ENCODE data around the gene RNF150.

RNF150 gene

DNA sequence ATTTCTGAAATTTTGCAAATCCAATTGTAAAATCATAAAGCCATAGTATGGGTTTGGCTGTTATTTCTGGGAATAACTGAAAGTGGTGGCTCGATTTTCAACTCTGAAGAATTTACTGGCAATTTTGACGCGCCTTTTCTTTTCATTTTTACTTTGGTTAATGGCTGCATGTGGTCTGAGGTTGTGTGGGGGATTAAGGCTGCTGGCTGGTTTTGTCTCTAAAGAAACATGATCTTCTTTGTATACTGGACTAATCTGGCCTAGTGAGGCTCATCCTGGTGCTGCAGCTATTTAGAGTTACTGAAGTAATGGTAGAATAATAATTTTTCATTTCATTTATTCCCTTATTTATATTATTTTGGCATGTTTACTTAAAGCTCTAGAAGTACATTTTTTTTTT lies 164.0 kb downstream of the RNF150 start:
- no peak for DNase-seq

DNA sequence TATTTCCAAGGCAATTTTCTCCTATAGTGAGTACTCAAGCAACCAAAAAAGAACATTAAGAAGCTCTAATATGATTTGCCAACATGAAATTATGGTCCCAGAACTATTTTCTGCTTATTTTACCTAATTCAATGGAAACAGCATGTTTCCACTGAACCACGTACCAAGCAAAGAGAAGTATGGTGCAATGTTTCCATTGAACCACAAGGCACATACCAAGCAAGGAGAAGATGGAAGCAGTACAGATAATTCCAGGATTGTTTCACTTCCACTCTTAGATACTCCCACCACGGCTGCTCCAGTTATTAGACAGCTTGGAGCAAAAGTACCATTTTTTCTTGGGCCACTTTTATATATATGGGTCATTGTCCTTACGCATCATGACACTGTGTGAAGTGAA lies 164.9 kb downstream of the RNF150 start:
- no peak for DNase-seq

DNA sequence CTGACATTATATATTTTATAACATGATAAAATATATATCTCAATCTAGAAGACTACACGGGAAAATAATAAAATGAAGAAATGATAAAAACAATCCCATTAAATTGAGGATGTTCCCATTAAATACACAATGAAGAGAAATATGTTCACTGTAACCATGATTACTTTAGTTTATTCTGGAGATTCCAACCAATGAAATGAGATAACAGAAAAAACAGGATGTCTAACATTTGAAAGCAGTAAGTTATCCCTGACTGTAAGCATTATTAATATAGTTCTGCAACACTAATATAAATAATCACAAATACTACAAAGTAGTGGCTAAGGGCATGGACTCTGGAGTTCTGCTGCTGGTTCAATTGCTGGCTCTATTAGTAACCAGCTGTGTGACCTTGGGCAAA lies 169.4 kb downstream of the RNF150 start:
- no peak for DNase-seq

DNA sequence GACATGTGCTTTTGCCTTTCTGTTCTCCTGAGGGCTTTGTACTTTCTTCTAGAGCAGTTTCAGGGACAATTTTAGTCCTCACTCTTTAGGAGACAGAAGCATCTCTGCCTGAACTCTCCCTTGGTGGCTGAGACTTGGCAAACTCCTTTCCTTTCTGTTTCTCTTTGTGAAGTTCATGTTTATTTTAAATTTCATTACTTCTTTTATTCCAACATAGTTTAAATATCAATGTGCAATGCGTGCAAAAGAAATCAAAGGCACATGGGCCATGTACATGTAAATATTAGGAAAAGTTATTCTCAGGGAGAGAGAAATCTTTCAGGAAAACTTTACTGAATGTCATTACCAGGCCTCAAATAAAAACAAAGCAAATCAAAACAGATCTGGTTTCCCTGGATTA lies 177.6 kb downstream of the RNF150 start:
- no peak for DNase-seq

DNA sequence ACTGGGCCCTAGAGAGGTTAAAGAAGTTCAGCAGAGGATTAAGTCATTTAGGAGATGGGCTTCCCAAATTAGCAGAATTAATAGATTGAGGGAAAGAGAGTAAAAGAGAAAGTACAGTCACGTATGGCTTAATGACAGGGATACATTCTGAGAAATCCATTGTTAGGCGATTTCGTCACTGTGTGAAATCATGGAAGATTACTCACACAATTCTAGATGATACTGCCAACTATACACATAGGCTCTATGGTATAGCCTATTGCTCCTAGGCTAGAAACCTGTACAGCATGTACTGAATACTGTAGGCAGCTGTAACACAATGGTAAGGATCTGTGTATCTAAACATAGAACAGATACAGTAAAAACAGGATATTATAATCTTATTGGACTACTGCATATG lies 180.6 kb downstream of the RNF150 start:
- no peak for DNase-seq

DNA sequence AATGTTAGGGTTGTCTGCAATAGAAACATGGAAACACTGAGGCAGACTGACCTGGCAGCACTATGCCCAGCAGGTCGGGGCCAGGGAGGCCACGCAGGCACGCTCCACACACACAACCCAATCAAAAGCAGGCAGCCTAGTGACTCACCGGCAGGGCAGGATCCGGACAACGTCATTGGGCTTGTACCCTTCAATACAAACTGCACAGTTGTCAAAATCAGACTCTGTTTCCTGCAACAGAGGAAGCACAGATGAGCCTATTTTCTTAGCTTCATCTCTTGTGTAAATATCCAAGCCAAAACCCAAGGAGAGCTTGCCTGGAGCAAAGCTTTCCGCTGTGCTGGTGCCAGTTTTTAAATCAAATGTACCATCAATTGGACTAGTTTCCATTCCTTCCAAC lies 185.8 kb downstream of the RNF150 start:
- no peak for DNase-seq

DNA sequence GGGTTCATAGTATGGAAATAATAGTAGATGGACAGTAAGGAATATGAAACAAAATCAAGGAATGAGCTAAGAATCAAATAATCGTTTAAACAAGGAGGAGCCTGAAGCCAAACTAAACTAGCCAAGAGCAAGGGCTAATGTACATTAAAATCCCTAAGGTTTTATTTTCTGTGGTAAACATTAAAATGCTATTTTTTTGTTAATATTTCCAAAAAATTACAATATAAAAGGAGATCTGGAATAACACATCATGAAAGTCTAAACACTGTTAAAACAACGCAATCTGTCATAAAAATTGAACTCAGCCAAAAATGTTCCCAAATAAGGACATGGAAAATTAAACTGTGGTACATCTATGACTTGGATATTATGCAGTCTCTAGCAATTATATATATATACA lies 188.2 kb downstream of the RNF150 start:
- no peak for DNase-seq

DNA sequence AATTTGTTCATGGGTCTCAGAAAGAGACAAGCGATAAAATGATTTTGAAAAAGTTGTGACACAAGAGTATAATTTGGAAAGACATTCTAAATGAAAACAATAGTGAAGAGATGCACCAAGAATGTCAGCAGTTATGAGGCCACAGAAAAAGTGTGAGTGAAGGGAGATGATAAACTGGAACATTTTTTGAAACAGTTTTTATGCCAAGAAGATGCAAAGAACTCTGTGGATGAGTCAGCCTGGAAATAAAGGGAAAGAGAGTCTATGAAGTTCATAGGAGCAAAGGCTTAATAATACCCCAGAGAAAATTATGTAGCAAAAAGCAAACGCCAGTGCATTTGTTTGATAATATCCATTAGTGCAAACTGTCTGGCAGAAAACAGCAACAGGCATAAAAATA lies 188.7 kb downstream of the RNF150 start:
- DNase-seq: no peak

DNA sequence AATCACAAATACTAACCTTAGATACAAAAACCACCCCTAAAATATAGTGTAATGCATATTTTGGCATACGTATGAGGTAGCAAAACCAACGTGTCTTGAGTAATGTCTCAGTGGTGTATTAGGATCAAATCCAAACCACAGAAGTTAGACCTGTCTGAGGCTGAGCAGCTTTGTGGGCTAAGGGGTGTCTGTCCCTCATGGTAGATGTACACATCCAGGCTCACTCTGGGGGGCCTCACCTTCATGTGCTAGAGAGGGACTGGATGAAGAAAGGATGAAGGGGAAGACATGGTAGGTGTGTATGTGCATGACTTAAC lies 189.1 kb downstream of the RNF150 start:
- no peak for DNase-seq

DNA sequence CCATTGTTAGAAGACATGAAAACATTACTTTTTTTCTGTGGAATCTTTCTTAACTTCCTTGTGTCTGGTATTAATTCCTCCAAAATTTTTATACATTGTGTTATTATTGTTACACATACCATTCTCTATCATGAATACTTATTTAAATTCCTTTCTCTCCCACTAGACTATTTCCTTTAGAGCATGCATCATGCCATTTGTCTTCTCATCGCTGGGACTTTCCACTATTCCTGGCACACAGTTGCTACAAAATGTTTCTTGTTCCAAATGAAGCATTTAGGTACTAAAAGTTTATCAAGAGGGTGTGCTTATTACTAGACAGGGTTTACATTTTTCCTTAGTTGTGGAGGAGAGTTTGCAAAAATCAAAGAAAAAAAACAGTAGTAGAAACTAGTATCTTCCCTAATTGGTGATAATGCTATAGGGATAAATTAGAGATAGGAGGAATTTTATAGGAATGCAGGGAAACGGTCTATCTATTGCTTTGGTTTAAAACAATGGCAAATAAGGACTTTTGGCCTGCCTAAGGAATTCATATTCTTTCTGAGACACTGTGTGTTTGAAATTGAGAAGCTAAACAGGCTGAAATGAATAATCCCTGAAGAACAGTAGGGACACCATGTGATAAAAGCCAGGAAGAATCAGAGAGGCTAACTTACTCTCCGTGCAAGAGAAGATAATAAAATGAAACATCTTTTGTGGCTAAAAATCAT lies 189.6 kb downstream of the RNF150 start:
- DNase-seq: no peak

DNA sequence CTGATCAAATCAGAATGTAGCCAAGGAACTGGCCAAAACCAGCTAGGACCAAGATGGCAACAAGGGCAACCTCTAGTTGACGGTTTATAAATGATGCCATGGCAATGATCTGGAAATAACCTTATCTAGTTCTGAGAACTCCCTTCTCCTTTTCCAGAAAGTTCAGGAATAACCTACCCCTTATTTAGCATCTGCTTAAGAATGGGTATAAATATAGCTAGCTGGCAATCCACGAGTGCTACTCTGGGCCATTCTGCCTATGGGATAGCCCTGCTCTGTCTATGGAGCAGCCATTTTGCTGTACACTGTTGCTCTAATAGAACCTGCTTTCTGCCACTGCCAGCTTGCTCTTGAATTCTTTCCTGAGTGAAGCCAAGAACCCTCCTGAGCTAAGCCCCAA lies 192.7 kb downstream of the RNF150 start:
- no peak for DNase-seq

DNA sequence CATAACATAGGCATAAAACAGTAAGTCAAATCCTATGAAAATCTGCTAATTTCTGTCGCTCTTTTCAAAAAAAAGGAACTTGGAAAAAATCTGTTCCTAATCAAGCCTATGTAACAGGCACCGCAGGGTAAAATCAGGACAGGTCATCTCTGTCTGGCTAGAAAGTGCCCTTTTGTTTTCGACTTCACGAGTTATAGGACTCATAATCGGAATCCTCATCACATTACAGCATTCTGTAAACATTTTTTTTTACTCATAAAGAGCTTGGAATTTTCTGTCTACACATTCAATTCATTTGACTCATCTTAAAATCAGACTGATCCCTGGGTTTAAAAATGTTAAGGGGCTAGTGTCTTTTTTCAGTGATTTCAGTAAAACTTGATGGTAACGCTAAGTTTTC lies 195.4 kb downstream of the RNF150 start:
- no peak for DNase-seq

DNA sequence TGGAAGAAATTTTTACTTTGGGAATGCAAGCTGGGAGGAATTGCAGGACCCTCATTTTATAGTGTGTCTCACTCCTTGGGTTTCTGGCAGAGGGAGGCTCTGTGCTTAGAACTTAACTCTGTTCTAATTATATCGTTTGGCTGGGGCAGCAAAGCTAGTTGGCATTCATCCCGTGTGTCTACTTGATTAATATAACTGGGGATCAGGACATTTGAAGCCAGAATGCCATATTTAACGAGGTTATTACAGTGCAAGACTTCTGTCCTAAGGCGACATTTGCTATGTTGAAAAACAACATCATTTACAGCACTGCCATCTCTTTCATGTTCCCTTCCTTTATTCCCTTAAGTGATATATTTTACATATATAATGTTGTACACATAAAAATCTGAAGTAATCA lies 198.0 kb downstream of the RNF150 start:
- no peak for DNase-seq

DNA sequence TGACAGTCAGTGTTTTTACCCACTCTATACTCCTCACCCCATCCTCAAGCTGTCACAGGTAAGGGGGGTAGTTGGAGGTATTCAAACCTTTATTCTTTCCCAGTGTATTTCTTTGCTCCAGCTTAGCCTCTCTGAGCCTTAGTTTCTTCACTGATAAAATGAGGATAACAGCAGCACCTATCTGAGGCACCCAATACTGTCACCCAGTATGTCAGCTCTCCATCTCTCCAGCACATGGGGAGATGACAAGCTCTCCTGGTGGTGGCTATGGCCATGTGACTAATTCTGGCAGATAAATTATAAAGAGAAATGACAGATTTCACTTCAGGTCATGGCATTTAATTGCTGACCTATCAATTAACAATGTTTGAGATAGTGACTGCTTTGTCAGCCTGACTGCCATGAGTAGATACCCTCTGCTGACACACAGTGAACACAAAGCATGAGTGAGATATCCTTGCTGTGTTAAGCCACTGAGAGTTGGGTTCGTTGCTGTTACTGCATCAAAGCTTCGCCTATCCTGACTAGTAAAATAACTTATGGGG lies 200.7 kb downstream of the RNF150 start:
- no peak for DNase-seq

DNA sequence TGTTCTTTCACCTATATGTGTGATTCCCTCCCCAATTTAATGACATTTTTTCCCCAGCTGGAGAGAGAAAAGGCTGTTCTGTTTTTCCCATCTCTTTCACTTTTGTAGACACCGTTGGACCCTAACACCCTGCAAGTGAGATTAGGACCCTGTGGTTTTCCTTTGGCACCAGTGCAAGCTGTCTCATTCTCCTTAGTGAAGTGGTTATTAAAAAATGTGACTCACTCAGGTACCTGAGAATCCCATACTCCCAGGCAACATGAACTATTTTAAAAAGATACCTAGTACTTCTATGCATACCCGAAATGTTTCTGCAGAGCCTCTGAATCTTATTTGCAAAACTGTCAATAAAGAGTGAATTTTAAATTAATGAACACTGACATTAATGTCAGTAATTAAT lies 201.4 kb downstream of the RNF150 start:
- no peak for DNase-seq

DNA sequence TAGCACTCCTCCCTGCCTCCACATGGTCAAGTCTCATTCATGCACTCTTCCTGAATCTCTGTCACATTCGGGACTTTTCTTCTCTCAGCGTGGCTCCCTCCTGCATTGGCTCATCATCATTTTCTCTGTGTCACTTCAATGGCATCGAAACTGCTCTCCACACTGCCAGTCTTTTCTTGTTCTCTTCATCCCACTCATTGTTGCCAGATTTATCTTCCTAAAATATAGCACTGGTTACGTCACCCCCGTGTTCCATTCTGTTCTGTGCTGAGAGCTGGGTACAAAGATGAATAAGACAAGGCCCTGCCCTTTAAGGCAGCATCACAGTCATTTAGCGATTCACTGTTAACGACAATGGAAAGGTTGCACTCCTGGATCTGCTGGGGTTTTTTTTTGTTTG lies 202.7 kb downstream of the RNF150 start:
- DNase-seq: no peak

DNA sequence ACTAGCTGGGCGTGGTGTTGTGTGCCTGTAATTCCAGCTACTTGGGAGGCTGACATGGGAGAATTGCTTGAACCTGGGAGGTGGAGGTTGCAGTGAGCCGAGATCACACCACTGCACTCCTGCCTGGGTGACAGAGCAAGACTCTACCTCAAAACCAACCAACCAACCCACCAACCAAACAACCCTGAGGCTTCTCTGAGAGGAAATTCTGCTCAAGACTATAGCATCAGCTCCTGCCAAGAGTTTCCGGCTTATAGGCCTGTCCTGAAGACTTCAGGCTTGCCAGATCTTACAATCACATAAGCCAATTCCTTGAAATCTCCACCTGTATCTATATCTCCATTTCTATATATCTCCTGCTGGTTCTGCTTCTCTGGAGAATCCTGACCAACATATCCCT lies 203.3 kb downstream of the RNF150 start:
- no peak for DNase-seq

DNA sequence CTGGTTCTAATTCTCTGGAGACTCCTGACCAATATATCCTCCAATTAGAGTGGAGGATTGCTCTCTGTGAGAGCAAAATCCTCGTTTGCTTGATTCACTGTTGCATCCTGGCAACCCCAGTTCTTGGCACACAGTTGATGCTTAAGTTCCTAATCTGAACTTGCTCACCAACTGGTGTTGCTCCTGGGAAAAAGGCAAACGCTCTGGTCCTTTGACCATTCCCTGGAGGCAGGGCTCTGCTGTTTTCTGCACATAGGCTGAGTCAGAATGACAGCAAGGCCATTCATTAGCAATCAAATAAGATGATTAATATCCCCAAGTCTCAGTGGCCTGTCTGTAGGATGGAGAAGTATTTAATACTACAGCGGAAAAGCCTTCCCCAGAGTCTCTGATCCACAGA lies 204.4 kb downstream of the RNF150 start:
- DNase-seq: no peak

DNA sequence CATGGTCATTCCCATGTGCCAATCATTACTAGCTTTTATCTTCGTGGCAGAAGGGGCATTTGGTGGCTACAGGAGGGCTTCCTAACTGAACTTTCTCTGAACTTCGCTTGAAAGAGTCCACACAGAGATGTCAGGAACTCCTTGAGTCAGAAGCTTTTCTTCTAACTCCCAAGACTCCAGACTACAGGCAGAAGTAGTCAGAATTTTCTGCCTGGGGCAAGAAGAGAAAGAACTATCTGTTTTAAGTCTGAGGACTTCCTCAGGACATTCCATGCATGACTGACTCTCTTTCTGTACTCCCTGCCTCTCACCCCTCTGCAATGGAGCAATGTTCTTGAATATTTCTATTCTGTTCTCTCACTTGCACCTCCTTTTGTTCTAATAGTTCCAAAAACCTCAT lies 206.6 kb downstream of the RNF150 start:
- no peak for DNase-seq

DNA sequence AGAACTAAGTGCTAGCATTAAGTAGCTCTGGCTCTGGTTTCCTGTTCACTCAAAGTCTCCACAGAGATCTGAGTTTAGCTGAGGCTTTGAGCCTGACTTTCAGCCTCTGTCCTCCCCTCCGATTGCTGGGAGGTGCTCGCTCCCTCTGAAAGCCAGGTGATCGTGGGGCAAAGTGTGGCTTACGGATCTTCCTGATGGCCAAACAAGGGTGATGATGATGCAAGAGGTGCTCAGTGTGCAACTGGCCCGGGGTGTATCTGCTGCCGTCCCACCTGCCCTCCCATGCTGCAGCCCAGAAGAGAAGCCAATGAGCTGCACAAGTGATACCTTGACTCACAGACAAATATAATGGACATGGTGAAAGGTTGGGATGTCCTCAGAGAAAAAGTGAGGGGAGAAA lies 207.9 kb downstream of the RNF150 start:
- DNase-seq: no peak

DNA sequence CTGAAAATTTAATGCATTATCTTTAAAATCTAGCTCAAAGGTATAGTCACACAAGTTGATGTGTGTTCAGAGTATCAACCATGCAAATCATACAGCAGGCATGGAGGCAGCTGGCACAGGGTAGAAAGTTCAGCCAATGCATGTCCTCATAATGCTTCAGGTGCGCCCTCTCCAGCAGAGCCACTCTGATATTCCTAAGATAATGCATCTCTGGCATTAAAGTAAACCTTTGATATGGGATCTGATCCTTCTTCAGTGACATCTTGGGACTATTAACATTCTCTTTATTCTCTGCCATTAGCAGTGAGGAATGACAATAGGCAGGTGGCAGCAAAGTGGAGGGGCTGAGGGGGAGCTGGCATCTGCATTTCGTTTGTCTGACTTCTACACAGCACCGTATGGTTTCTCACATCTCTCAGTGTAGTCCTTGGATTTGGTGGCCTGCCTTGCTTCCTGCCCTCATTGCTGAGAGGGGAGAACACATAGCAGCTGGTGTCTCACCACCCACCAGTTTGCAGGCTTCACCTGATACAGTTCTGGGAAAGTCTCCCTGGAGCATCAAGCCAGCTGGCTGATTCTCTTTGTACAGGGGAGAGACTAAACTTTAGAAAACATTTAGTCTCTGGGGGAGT lies 208.4 kb downstream of the RNF150 start:
- no peak for DNase-seq

DNA sequence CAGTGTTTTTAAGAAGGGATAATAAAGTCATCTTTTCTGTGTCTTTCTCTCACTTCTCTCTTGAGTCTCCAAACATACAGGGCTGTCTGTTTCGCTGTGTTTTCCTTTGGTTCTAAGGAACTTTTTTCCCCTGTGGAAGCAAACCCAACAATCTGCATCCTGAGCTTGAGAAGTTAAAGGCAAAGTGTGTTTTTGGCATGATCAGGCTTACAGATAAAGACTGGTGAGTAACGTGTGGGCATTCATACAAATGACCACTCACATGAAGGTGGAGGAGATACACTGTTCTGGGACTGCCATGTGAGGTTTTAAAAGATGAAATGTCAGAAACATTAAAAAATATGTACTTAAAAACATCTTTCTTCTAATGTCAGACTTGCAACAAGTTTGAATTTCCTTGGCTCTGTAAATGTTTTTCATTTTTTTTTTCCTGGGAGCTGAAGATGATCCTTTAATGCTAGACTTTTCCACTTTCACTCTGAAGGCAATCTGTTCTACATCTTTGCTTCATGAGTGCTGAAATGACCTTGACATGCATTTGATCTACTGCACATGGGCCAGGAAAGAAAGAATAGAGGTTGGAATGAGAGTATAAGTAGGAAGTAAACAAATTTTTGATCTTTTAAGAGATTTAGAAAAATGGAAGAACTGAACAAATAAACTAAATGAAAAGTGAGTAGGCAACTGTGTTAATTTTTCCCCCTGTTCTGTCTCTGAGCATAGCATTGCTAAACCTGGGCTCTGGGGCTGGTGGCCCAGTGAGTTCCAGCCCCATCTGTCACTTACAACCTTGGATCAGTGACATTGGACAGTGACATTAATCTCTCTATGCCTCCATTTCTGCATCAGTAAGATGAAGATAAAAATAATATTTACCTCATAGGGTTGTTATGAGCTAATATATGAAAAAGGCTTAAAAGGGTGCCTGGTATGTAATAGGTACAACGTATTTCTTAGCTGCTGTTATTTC lies 226.0 kb downstream of the RNF150 start:
- DNase-seq: no peak

DNA sequence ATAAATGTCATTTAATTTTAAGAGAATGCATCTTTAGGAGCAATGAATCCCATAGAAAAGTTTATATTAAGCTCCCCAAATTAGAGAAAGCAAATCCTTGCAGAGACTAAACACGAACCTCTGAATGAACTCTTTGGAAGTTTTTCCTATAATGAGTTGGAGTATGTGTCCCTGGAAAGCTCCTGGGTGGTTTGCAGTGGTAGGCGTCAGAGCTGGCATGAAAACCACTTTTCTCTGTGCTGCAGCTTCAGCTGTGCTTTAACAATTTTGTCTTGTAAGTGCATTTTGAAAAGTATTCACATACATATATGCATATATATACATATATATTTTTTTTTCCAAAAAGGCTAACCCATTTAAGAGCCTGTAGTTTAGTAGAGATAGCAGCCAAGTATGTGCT lies 228.4 kb downstream of the RNF150 start:
- no peak for DNase-seq

Data from KG1 (cell line).